Calu3 (cell line): ENCODE data around the gene NOD1. TPM values are rescaled to one million over a fixed set of nuclear protein-coding genes. Genes with fewer than 3 reads are reported as not detected.
A peak's percentile ranks its signal among the peaks of the same experiment; 100 is the strongest.
"Not testable (repeated sequence)": the region's sequence is repeated elsewhere in the genome, so short reads cannot be mapped to it uniquely, and the experiment has no call there.

Source experiments
- BruUV-seq: library from RNA; stranded (reverse); fragments of 400-500 nt; replicated peaks from 2 replicates; lab custom pipeline; 2021; lab: Mats Ljungman, UMichigan
- CTCF ChIA-PET: fragments of 300-600 bp; sonication (Branson Sonifier 250); formaldehyde crosslinking; loops from one replicate; lab custom pipeline; 2022; ENCODE audit warnings: antibody characterized with exemption; lab: Charles Lee
- DNase-seq: peaks from one replicate; pipeline ENCODE4 v3.0.0; 2022
- H3K27ac Mint-ChIP-seq: one replicate; pipeline ENCODE4 v1.8.0; 2022; ENCODE audit warnings: mixed read lengths; ENCODE audit not compliant: unreplicated experiment
- H3K27me3 Mint-ChIP-seq: one replicate; pipeline ENCODE4 v1.8.0; 2022; ENCODE audit warnings: mixed read lengths; ENCODE audit not compliant: unreplicated experiment
- H3K36me3 Mint-ChIP-seq: one replicate; pipeline ENCODE4 v1.8.0; 2022; ENCODE audit warnings: mild to moderate bottlenecking, moderate library complexity, mixed read lengths; ENCODE audit not compliant: insufficient read depth, unreplicated experiment
- H3K4me1 Mint-ChIP-seq: one replicate; pipeline ENCODE4 v1.8.0; 2022; ENCODE audit warnings: mild to moderate bottlenecking, low read depth, mixed read lengths; ENCODE audit not compliant: unreplicated experiment
- H3K4me3 Mint-ChIP-seq: one replicate; pipeline ENCODE4 v1.8.0; 2022; ENCODE audit warnings: mild to moderate bottlenecking, low read depth, moderate library complexity, mixed read lengths; ENCODE audit not compliant: unreplicated experiment
- H3K9me3 Mint-ChIP-seq: one replicate; pipeline ENCODE4 v1.8.0; 2022; ENCODE audit warnings: low read depth, mixed read lengths; ENCODE audit not compliant: unreplicated experiment
- intact Hi-C: fragments of 100-400 bp; cut with micrococcal nuclease; formaldehyde crosslinking; loops from one replicate; pipeline ENCODE4 v1.10.0; 2022; ENCODE audit not compliant: unreplicated experiment
- total RNA-seq: library from RNA; stranded (reverse); gene quantifications from 2 replicates; pipeline ENCODE4 v1.2.3, GENCODE V29; 2022
- TF ChIP-seq, protein P1 (sequence below): fragments of 200-600 bp; IDR thresholded peaks from one replicate; pipeline ENCODE4 v1.8.0; 2022; ENCODE audit warnings: antibody characterized with exemption; ENCODE audit not compliant: unreplicated experiment

The NOD1 gene
- total RNA-seq, 1 experiment from 2014 or later, result 11.7 TPM

GRCh38 chr7:30513762-30514161 is 35.2 kb upstream of the NOD1 start:
- H3K36me3 Mint-ChIP-seq, result peaks cover 10% of the 10 kb centered on the region
- CTCF ChIA-PET, result no interaction called here
- no peaks in the 10 kb centered on the region for H3K9me3 Mint-ChIP-seq
- TF ChIP-seq, protein P1, sequence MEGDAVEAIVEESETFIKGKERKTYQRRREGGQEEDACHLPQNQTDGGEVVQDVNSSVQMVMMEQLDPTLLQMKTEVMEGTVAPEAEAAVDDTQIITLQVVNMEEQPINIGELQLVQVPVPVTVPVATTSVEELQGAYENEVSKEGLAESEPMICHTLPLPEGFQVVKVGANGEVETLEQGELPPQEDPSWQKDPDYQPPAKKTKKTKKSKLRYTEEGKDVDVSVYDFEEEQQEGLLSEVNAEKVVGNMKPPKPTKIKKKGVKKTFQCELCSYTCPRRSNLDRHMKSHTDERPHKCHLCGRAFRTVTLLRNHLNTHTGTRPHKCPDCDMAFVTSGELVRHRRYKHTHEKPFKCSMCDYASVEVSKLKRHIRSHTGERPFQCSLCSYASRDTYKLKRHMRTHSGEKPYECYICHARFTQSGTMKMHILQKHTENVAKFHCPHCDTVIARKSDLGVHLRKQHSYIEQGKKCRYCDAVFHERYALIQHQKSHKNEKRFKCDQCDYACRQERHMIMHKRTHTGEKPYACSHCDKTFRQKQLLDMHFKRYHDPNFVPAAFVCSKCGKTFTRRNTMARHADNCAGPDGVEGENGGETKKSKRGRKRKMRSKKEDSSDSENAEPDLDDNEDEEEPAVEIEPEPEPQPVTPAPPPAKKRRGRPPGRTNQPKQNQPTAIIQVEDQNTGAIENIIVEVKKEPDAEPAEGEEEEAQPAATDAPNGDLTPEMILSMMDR, result no peak
- no peak overlapping the region for H3K27ac Mint-ChIP-seq
- no peak overlapping the region for H3K4me3 Mint-ChIP-seq
- intact Hi-C loops, result loop anchor here (10.0 kb wide), 1 partner anchor 231 kb away; no protein-coding TSS in a partner anchor
- no peak for DNase-seq
- peaks cover 17% of the 10 kb centered on the region for H3K4me1 Mint-ChIP-seq
- BruUV-seq, result no TSS peak
- H3K27me3 Mint-ChIP-seq, result no peaks in the 10 kb centered on the region

DNA sequence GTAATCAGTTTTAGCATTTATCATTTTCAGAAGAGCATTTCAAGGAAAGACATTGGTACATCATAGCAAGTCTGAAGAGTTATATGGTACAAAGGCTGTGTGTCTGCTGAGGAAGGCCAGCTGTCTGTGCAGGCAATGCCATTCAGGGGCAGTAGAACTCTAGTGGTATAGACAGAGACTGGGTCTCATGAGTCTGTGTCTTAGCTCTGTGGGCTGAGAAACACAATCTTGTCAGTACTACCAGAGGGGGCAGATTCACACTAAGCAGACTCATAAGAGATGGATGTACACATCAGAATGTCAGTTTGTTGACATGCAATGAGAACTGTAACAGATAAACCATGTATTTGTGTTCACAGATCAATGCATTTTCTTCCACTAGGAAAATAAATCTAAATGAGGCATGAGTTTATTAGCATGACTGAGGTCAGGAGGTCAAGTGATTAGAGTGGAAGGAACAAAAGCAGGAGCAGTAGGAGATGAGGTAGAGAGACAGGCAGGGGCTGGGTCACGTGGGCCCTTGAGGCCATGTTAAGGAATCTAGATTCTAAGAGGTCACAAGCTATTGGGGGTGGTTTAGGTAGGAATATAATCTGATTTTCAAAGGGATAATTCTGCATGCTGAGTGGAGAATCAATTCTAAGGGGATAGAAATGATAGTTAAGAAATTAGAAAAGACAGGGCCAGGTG is 33.5 kb upstream of the NOD1 start:
- Mint-ChIP-seq H3K9me3 (no peaks in the 10 kb centered on the region), H3K36me3 (peaks cover 17% of the 10 kb centered on the region), H3K27ac (no peak overlapping the region), H3K4me3 (no peak overlapping the region), H3K4me1 (peaks cover 19% of the 10 kb centered on the region), H3K27me3 (no peaks in the 10 kb centered on the region)
- no TSS peak for BruUV-seq
- intact Hi-C loops, result loop anchor here (2.0 to 10.0 kb wide), 2 partner anchors 39 to 233 kb away; no protein-coding TSS in a partner anchor
- CTCF ChIA-PET, result interaction anchor here (0.6 to 4.8 kb wide), 5 partner anchors 8 to 107 kb away, joined by 3 to 42 read pairs (median 4); no protein-coding TSS in a partner anchor
- no peak for DNase-seq
- TF ChIP-seq, protein P1, result no peak

- Mint-ChIP-seq H3K27ac (no peak overlapping the region), H3K27me3 (no peaks in the 10 kb centered on the region), H3K4me1 (peaks cover 19% of the 10 kb centered on the region), H3K9me3 (no peaks in the 10 kb centered on the region), H3K4me3 (no peak overlapping the region), H3K36me3 (peaks cover 17% of the 10 kb centered on the region)
- DNase-seq, result no peak
- CTCF ChIA-PET, result interaction anchor here (0.6 to 4.8 kb wide), 5 partner anchors 9 to 108 kb away, joined by 3 to 42 read pairs (median 4); no protein-coding TSS in a partner anchor
- TF ChIP-seq, protein P1, result no peak
- intact Hi-C loops, result loop anchor here (2.0 to 10.0 kb wide), 2 partner anchors 39 to 233 kb away; no protein-coding TSS in a partner anchor
- no TSS peak for BruUV-seq
Observed at GRCh38 chr7:30511494-30511893, 32.9 kb upstream of the NOD1 start.

DNA sequence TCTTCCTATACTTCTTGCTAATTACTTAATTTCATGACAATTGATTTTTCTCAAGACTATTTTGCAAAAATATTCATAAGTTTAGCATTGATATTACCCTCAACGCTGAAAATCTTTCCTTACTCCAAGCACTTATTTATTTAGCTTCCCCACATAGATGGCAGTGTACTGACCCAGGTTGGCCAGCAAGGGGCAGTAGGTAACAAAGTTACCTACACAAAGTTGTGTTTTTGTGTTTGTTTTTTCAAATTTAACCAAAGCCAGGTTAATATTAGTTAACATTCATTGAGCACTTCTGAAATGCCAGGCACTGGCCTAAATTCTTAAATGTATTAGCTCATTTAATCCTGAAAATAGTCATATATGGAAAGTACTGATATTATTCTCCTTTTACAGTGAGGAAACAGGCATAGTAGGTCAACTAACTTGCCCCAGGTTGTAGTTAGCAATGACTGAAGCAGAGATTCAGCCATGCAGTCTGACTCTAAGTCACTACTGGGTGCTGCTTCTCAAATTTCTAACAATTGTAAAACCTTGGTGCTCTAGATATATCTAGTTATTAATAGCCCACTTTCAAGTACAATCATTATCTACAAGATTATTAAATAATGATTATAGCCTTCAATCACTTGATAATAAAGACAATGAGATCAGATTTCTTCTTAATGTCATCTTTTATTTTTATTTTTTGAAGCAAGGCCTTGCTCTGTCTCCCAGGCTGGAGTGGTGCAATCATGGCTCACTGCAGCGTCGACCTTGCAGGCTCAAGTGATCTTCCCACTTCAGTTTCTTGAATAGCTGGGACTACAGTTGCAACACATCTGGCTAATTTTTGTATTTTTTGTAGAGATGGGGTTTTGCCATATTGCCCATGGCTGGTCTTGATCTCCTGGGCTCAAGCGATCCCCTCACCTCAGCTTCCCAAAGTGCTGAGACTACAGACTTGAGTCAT is 31.8 kb upstream of the NOD1 start:
- TF ChIP-seq, protein P1, result peak; percentile 85
- Mint-ChIP-seq H3K9me3 (no peaks in the 10 kb centered on the region), H3K4me1 (peaks cover 23% of the 10 kb centered on the region), H3K27me3 (no peaks in the 10 kb centered on the region), H3K4me3 (peak overlapping the region; percentile 59), H3K36me3 (peaks cover 21% of the 10 kb centered on the region), H3K27ac (peak overlapping the region; percentile 68)
- CTCF ChIA-PET, result interaction anchor here (1.0 to 4.8 kb wide), 4 partner anchors 41 to 234 kb away, joined by 5 to 42 read pairs (median 7); no protein-coding TSS in a partner anchor
- DNase-seq, result peak; percentile 63
- BruUV-seq, result no TSS peak
- intact Hi-C loops, result loop anchor here (1.0 to 10.0 kb wide), 3 partner anchors 40 to 234 kb away; no protein-coding TSS in a partner anchor

- H3K27me3 Mint-ChIP-seq, H3K9me3 Mint-ChIP-seq, BruUV-seq, intact Hi-C loops, DNase-seq: not testable (repeated sequence)
- Mint-ChIP-seq H3K4me3 (peak overlapping the region; percentile 59), H3K36me3 (peaks cover 32% of the 10 kb centered on the region), H3K4me1 (peaks cover 32% of the 10 kb centered on the region), H3K27ac (peak overlapping the region; percentile 68)
- CTCF ChIA-PET, result interaction anchor here (0.7 to 4.8 kb wide), 3 partner anchors 55 to 233 kb away, joined by 4 to 42 read pairs (median 8); no protein-coding TSS in a partner anchor
Observed at GRCh38 chr7:30509171-30509857, 30.7 kb upstream of the NOD1 start.
